WI38 (cell line): ENCODE data around the gene CEP112.
"Not testable (repeated sequence)": the region's sequence is repeated elsewhere in the genome, so short reads cannot be mapped to it uniquely, and the experiment has no call there.

Source experiments
- H3K4me3 ChIP-seq: 2 replicates; pipeline ENCODE4 v1.5.1; 2011; ENCODE audit warnings: low read depth, mild to moderate bottlenecking, control low read depth, low read length
- TF ChIP-seq, protein P1 (sequence below): IDR thresholded peaks from 2 replicates; pipeline ENCODE4 v1.5.1; 2012; ENCODE audit warnings: low read depth, mild to moderate bottlenecking, control low read depth, low read length

The CEP112 gene

DNA sequence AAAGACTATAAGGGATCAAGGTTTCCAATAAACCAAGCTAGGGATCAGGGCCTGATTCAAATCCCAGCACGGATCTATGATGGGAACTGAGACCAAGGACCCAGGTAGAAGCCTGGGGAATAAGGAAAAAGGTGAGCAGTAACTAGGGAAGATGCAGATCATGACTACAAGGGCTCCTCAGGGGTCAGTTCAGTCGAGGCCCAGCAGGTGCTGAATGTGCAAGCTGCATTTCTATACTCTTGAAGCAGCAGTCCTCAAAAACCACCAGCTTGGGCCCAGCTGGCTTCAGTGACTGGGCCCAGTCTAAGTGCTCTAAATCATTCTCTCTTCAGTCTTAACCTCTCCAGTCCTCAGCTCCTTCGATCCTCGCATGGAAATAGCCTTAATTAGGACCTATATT lies 401.7 kb downstream of the CEP112 start:
- TF ChIP-seq, protein P1, sequence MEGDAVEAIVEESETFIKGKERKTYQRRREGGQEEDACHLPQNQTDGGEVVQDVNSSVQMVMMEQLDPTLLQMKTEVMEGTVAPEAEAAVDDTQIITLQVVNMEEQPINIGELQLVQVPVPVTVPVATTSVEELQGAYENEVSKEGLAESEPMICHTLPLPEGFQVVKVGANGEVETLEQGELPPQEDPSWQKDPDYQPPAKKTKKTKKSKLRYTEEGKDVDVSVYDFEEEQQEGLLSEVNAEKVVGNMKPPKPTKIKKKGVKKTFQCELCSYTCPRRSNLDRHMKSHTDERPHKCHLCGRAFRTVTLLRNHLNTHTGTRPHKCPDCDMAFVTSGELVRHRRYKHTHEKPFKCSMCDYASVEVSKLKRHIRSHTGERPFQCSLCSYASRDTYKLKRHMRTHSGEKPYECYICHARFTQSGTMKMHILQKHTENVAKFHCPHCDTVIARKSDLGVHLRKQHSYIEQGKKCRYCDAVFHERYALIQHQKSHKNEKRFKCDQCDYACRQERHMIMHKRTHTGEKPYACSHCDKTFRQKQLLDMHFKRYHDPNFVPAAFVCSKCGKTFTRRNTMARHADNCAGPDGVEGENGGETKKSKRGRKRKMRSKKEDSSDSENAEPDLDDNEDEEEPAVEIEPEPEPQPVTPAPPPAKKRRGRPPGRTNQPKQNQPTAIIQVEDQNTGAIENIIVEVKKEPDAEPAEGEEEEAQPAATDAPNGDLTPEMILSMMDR, result no peak
- no peak overlapping the region for H3K4me3 ChIP-seq

DNA sequence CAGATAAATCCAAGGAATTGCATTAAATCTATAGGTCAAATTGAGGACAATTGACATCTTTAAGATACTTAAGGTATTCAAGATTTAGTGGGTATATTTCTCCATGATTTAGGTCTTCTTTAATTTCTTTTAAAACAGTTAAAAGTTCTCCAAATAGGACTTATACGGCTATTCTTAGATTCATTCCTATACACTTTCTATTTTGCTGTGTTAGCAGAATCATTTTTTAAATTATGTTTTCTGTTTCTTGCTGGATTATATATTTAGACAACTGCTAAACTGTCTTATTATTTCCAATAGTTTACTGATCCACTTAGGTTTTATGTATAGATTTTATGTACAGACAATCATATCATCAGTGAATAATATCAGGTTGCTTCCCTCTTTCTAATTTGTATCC lies 404.4 kb downstream of the CEP112 start:
- TF ChIP-seq, protein P1, result no peak
- no peak overlapping the region for H3K4me3 ChIP-seq

DNA sequence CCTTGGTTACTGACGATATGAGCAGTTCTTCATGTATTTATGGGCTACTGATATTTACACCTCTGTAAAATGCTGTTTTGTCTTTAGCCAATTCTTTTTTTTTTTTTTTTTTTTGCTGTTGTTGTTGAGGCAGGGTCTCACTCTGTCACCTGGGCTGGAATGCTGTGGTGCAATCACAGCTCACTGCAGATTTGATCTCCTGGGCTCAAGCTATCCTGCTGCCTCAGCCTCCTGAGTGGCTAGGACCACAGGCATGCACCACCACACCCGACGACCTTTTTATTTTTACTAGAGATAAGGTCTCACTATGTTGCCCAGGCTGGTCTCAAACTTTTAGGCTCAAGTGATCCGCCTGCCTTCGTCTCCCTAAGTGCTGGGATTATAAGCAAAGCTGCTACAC lies 405.5 kb downstream of the CEP112 start:
- TF ChIP-seq, protein P1, result no peak
- no peak overlapping the region for H3K4me3 ChIP-seq

DNA sequence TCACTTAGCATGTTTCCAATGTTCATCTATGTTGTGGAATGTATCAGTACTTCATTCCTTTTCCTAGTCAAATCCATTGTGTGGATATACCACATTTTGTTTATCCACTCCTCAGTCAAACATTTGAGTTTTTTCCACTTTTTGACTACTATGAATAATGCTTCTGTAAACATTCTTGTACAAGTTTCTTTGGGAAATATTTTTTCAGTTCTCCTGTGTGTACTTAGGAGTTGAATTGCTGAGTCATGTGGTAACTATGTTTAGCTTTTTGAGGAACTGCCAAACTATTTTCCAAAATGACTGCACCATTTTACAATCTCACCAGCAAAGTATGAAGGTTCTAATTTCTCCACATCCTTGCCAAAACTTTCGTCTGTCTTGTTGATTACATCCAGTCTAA lies 406.8 kb downstream of the CEP112 start:
- H3K4me3 ChIP-seq, result no peak overlapping the region
- TF ChIP-seq, protein P1, result no peak

DNA sequence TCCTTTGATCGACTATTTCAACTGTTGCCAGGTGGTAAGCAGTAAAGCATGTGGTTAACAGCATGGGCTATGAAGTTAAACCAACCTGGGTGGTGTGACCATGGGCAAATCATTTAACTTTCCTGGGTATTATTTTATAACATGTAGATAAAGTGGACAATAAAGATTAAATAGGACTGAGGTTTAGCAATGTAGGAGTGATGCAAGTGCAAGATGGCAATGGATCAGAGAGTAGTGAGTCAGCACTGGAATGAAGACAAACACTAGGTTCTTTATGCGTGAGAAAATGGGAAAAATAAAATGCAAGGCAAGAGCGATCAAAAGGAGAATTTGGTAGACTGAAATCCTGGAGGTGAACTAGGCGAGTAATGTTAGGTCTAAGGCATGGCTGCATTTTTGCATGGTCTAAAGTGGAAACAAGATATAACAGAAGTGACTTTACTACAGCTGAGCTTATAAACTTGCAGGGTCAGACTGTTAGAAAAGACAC lies 408.0 kb downstream of the CEP112 start:
- TF ChIP-seq, protein P1, result no peak
- peak overlapping the region; percentile 9; the same call in 1 of the 2 replicates for H3K4me3 ChIP-seq

DNA sequence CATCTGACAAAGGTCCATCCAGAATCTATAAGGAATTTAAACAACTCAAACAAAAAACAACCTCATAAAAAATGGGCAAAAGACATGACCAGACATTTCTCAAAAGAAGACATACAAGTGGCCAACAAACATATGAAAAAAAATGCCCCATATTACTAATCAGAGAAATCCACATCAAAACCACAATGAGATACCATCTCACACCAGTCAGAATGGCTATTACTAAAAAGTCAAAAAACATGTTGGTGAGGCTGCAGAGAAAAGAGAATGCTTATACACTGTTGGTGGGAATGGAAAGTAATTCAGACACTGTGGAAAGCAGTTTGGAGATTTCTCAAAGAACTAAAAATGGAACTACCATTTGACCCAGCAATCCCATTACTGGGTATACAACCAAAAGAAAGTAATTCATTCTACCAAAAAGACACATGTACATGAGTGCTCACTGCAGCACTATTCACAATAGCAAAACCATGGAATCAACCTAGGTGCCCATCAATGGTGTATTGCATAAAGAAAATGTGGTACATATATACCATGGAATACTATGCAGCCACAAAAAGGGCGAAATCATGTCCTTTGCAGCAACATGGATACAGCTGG lies 409.7 kb downstream of the CEP112 start:
- H3K4me3 ChIP-seq, result not testable (repeated sequence)

DNA sequence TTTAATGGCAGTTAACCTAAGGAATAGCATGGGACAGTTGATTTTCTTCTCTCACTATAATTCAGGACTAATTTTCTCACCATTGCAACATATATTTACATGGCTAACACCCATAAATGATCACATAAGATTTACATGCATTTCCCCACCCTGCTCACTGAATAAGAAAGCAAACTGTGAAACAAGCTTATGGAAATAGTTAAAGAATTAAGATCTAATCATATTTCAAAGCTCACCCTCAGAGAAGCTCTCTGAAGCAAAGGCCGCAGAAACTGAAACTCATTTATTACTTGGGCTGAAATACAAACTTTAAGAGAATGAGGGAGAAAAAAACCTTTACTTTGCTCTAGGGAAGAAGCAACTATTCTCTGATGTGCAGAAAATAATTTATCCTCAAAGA lies 411.8 kb downstream of the CEP112 start:
- H3K4me3 ChIP-seq, result no peak overlapping the region
- TF ChIP-seq, protein P1, result no peak

DNA sequence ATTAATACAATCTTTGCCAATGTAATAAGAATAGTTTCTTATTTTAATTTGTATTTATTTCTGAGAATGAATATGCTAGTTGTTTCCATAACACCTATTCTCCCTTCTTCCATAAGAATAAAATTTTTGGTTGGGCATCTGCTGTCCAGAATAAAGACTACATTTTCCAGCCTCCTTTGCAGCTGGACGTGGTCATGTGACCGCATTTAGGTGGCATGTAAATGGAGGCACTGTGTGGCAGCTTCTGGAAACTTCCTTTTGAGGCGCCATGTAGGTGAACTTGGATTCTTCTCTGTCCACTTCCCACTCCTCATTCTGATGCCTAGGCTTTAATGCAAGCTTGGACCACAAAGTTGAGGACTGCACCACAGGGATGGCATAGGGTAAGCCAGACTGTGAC lies 415.0 kb downstream of the CEP112 start:
- TF ChIP-seq, protein P1, result no peak
- no peak overlapping the region for H3K4me3 ChIP-seq
